ENCODE measurements around the gene EIF2D. TPM values are rescaled to one million over a fixed set of nuclear protein-coding genes. Genes with fewer than 3 reads are reported as not detected.

Gene EIF2D
- total RNA-seq = 10 to 100 TPM; 43.6 to 45.4 TPM
- total RNA-seq = 43.9 to 57.5 reads per million in 2 donors

GRCh38 chr1:206612129-206612876 is at the start of gene EIF2D:
Gene EIF2D (minus strand): TSS chr1:206612465. CDS start chr1:206612342, 123 bp downstream.
- DNase-seq = peak; percentile 92 to 96 (median 93)
- H3K4me1 Mint-ChIP-seq = peaks cover 18% of the 10 kb centered on the region
- peaks cover 2% of the 10 kb centered on the region for H3K36me3 Mint-ChIP-seq (ENCODE audit: low read depth)
- peak within 1 kb of the TSS; percentile 98 for H3K27ac Mint-ChIP-seq
- ATAC-seq = peak; percentile 98
- peak within 1 kb of the TSS; percentile 94 for H3K4me3 Mint-ChIP-seq
- peaks cover 10% of the 10 kb centered on the region for H3K27me3 Mint-ChIP-seq
- no peaks in the 10 kb centered on the region for H3K9me3 ChIP-seq (ENCODE audit: control insufficient read depth, low read length, poor library complexity, severe bottlenecking)

GRCh38 chr1:206661161-206661820 is 49.0 kb upstream of the EIF2D start:
- H3K9me3 ChIP-seq (ENCODE audit: control insufficient read depth, low read length, poor library complexity, severe bottlenecking) = no peaks in the 10 kb centered on the region
- H3K27ac Mint-ChIP-seq = no peak overlapping the region
- H3K27me3 Mint-ChIP-seq = peaks cover 68% of the 10 kb centered on the region
- H3K36me3 Mint-ChIP-seq (ENCODE audit: low read depth) = peaks cover 3% of the 10 kb centered on the region
- DNase-seq = no peak
- peaks cover 6% of the 10 kb centered on the region for H3K4me1 Mint-ChIP-seq
- ATAC-seq = no peak
- no peak overlapping the region for H3K4me3 Mint-ChIP-seq

GRCh38 chr1:206660136-206660535 is 47.9 kb upstream of the EIF2D start:
- H3K9me3 ChIP-seq (ENCODE audit: control insufficient read depth, low read length, poor library complexity, severe bottlenecking) = no peaks in the 10 kb centered on the region
- DNase-seq (no peak), ATAC-seq (no peak)
- Mint-ChIP-seq H3K4me1 (peaks cover 6% of the 10 kb centered on the region), H3K27me3 (peaks cover 64% of the 10 kb centered on the region), H3K27ac (no peak overlapping the region), H3K36me3 (ENCODE audit: low read depth) (peaks cover 3% of the 10 kb centered on the region), H3K4me3 (no peak overlapping the region)

GRCh38 chr1:206658981-206659273 is 46.7 kb upstream of the EIF2D start:
- ATAC-seq (no peak), DNase-seq (no peak)
- Mint-ChIP-seq H3K27ac (no peak overlapping the region), H3K4me3 (no peak overlapping the region), H3K27me3 (peaks cover 54% of the 10 kb centered on the region), H3K4me1 (peaks cover 6% of the 10 kb centered on the region), H3K36me3 (ENCODE audit: low read depth) (peaks cover 3% of the 10 kb centered on the region)
- H3K9me3 ChIP-seq (ENCODE audit: control insufficient read depth, low read length, poor library complexity, severe bottlenecking) = no peaks in the 10 kb centered on the region

GRCh38 chr1:206658264-206658980 is 46.2 kb upstream of the EIF2D start:
- ATAC-seq (peak; percentile 83), DNase-seq (peak; percentile 42 to 48 (median 42))
- Mint-ChIP-seq H3K27ac (no peak overlapping the region), H3K36me3 (ENCODE audit: low read depth) (peaks cover 3% of the 10 kb centered on the region), H3K4me1 (peaks cover 6% of the 10 kb centered on the region), H3K4me3 (no peak overlapping the region), H3K27me3 (peaks cover 49% of the 10 kb centered on the region)
- H3K9me3 ChIP-seq (ENCODE audit: control insufficient read depth, low read length, poor library complexity, severe bottlenecking) = no peaks in the 10 kb centered on the region

GRCh38 chr1:206657751-206658150 is 45.5 kb upstream of the EIF2D start:
- DNase-seq (no peak), ATAC-seq (no peak)
- no peaks in the 10 kb centered on the region for H3K9me3 ChIP-seq (ENCODE audit: control insufficient read depth, low read length, poor library complexity, severe bottlenecking)
- peaks cover 6% of the 10 kb centered on the region for H3K4me1 Mint-ChIP-seq
- no peak overlapping the region for H3K27ac Mint-ChIP-seq
- H3K36me3 Mint-ChIP-seq (ENCODE audit: low read depth) = peaks cover 1% of the 10 kb centered on the region
- H3K4me3 Mint-ChIP-seq = no peak overlapping the region
- peaks cover 42% of the 10 kb centered on the region for H3K27me3 Mint-ChIP-seq

DNA sequence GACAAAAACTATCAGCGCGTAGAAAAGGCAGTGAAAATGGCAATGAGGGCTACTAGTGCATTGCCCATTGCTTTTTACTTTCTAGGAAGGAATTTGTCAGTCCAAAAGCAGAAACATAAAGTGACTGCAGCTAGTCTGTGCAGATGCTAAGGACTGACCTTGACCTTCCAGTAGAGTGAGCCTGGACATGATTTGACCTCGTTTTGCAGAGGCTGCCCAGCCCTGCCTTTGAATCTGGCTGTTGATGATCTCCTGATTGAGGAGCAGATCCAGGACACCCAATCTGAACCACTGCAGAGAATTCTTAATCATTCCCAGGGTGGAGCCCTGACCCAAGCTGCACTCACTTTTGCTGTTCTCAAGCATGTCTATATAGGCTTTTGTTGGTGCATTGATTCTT is 44.7 kb upstream of the EIF2D start:
- DNase-seq = no peak
- H3K9me3 ChIP-seq (ENCODE audit: control insufficient read depth, low read length, poor library complexity, severe bottlenecking) = no peaks in the 10 kb centered on the region
- Mint-ChIP-seq H3K27me3 (peaks cover 34% of the 10 kb centered on the region), H3K4me1 (peaks cover 6% of the 10 kb centered on the region), H3K36me3 (ENCODE audit: low read depth) (no peaks in the 10 kb centered on the region), H3K27ac (no peak overlapping the region), H3K4me3 (no peak overlapping the region)
- ATAC-seq = no peak

DNA sequence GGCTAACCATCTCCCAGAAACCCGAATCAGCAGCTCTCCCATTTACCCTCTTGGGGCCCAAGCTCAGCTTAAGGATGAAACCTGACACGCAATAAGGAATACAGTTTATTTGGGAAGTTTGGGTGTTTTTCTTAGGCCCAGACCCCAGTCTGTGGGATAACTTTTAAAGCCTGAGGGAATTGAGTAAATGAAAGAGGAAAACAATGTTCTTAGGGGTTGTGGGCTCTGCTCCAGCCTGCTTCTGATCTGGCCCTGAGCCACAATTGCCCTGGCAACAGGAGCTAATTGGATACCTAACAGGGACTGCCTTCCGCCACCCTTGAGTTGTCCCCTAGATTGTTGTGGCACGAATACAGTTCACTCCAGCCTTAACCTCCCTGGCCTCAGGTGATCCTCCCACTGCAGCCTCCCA is 43.2 kb upstream of the EIF2D start:
- H3K36me3 Mint-ChIP-seq (ENCODE audit: low read depth) = no peaks in the 10 kb centered on the region
- peaks cover 6% of the 10 kb centered on the region for H3K4me1 Mint-ChIP-seq
- peaks cover 26% of the 10 kb centered on the region for H3K27me3 Mint-ChIP-seq
- H3K27ac Mint-ChIP-seq = no peak overlapping the region
- no peak overlapping the region for H3K4me3 Mint-ChIP-seq
- H3K9me3 ChIP-seq (ENCODE audit: control insufficient read depth, low read length, poor library complexity, severe bottlenecking) = no peaks in the 10 kb centered on the region
- ATAC-seq (no peak), DNase-seq (no peak)

GRCh38 chr1:206654828-206655227 is 42.6 kb upstream of the EIF2D start:
- Mint-ChIP-seq H3K36me3 (ENCODE audit: low read depth) (no peaks in the 10 kb centered on the region), H3K27ac (no peak overlapping the region), H3K4me1 (peaks cover 7% of the 10 kb centered on the region), H3K4me3 (no peak overlapping the region), H3K27me3 (peaks cover 26% of the 10 kb centered on the region)
- DNase-seq (no peak), ATAC-seq (no peak)
- H3K9me3 ChIP-seq (ENCODE audit: control insufficient read depth, low read length, poor library complexity, severe bottlenecking) = no peaks in the 10 kb centered on the region

- H3K27me3 Mint-ChIP-seq = peaks cover 26% of the 10 kb centered on the region
- H3K9me3 ChIP-seq (ENCODE audit: control insufficient read depth, low read length, poor library complexity, severe bottlenecking) = no peaks in the 10 kb centered on the region
- peaks cover 11% of the 10 kb centered on the region for H3K4me1 Mint-ChIP-seq
- DNase-seq = no peak
- no peak overlapping the region for H3K4me3 Mint-ChIP-seq
- ATAC-seq = no peak
- no peak overlapping the region for H3K27ac Mint-ChIP-seq
- H3K36me3 Mint-ChIP-seq (ENCODE audit: low read depth) = no peaks in the 10 kb centered on the region
Observed at GRCh38 chr1:206653715-206654459, 41.6 kb upstream of the EIF2D start.

DNA sequence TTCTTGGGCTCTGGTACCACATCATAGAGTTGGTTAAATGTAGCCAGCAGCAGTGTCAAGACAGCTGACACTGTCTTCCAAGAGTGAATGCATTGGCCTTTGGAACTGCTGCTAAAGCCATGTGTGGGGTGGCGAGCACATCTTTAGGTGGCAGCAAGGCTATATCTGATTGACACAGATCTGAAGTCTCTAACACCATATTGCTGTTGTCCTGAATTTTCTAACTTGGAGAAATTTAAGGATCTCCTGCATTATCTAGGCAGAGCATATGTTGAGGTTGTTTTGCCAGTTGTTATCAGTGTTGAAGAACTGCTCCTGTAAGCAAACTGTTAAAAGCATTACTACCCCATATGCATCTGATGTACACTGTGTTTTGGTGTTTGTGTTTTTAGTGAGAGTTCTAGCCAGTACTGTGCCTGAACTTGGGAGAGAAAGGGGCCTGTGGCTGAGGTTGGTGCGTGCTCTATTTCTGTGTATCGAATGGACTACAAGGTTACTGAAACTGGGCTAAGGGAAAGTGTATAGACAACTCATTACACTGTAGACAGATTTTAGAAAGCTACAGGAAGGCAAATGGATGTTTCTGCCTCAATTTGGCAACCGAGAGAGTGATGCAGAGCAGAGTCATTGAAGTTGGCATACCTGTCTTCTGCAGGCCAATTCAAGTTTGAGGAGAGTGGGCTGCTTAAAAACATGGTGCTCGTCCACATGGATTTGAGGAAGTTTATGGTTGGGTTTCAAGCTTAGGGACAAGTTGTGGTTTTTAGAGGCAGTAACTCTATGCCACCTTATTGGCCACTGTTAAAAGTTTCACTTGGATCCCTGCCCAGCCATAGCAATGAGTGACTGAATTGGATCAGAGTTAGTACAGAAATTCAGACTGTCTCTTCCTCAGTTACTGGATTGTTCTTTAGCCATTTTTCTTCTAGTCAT is 40.0 kb upstream of the EIF2D start:
- peaks cover 5% of the 10 kb centered on the region for H3K4me1 Mint-ChIP-seq
- H3K36me3 Mint-ChIP-seq (ENCODE audit: low read depth) = no peaks in the 10 kb centered on the region
- DNase-seq (no peak), ATAC-seq (no peak)
- peaks cover 9% of the 10 kb centered on the region for H3K27me3 Mint-ChIP-seq
- H3K9me3 ChIP-seq (ENCODE audit: control insufficient read depth, low read length, poor library complexity, severe bottlenecking) = no peaks in the 10 kb centered on the region
- no peak overlapping the region for H3K4me3 Mint-ChIP-seq
- no peak overlapping the region for H3K27ac Mint-ChIP-seq

DNA sequence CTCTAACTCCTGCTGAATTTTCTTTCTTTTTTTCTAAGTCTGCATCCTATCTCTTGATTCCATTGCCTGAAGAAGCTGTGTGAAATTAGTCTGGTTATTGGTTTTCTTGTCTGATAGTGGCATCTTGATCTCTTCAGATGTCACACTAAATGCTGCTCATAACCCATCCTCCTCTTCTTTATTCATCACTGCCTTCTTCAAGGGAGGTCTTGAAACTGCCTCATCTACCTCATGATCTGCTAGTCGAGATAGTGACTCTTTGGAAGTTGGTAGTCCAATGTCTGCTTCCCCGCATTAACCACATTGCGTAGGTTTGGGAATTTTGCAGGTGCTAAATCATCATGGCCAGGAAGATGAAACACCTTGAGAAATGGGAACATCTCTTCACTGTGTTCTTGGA is 38.7 kb upstream of the EIF2D start:
- Mint-ChIP-seq H3K27me3 (no peaks in the 10 kb centered on the region), H3K4me3 (peak overlapping the region; percentile 65), H3K4me1 (peaks cover 5% of the 10 kb centered on the region), H3K27ac (no peak overlapping the region), H3K36me3 (ENCODE audit: low read depth) (no peaks in the 10 kb centered on the region)
- ATAC-seq (no peak), DNase-seq (no peak)
- H3K9me3 ChIP-seq (ENCODE audit: control insufficient read depth, low read length, poor library complexity, severe bottlenecking) = no peaks in the 10 kb centered on the region
